H1 (cell line): ENCODE results near the gene AOPEP. TPM values are rescaled to one million over a fixed set of nuclear protein-coding genes. Genes with fewer than 3 reads are reported as not detected.

Source experiments
- CTCF ChIA-PET: fragments of 300-600 bp; sonication (Branson Sonifier 250); formaldehyde crosslinking; loops from one replicate; lab custom pipeline; 2021; ENCODE audit not compliant: partially characterized antibody; lab: Charles Lee
- POLR2A ChIA-PET: fragments of 300-600 bp; sonication (Branson Sonifier 250); formaldehyde crosslinking; loops from one replicate; lab custom pipeline; 2021; ENCODE audit warnings: inconsistent platforms; ENCODE audit not compliant: partially characterized antibody; lab: Charles Lee
- DNase-seq, 2 experiments: peaks; one replicate each; pipeline versions ENCODE4 v3.0.0 to v3.0.0-alpha.2; 2010 to 2022; ENCODE audit warnings: low spot score in 2 of 2, low read depth in 1 of 2, mixed read lengths in 1 of 2
- FAIRE-seq: peaks from 2 replicates; lab custom pipeline; 2011; peaks lifted over from hg19 to GRCh38; lab: Jason Lieb, UNC
- H2AFZ ChIP-seq: 2 replicates; pipeline ENCODE4 v1.8.1; 2012; ENCODE audit warnings: low read length, inconsistent platforms
- H2AK5ac ChIP-seq: 2 replicates; pipeline ENCODE4 v1.6.1; 2013; ENCODE audit warnings: low read depth, low read length
- H2BK120ac ChIP-seq: replicated peaks from 2 replicates; pipeline ENCODE3; 2013; ENCODE audit warnings: low read depth, low read length, inconsistent platforms
- H2BK12ac ChIP-seq: 2 replicates; pipeline ENCODE4 v1.6.1; 2013; ENCODE audit warnings: low read depth, low read length
- H2BK15ac ChIP-seq: 2 replicates; pipeline ENCODE4 v1.6.1; 2013; ENCODE audit warnings: low read length
- H2BK20ac ChIP-seq: 2 replicates; pipeline ENCODE4 v1.6.1; 2013; ENCODE audit warnings: low read length
- H2BK5ac ChIP-seq: 2 replicates; pipeline ENCODE4 v1.6.1; 2013; ENCODE audit warnings: low read depth, low read length
- H3K14ac ChIP-seq: 2 replicates; pipeline ENCODE4 v1.6.1; 2013; ENCODE audit warnings: inconsistent platforms; ENCODE audit not compliant: insufficient read length
- H3K18ac ChIP-seq: 2 replicates; pipeline ENCODE4 v1.6.1; 2013; ENCODE audit warnings: low read length; ENCODE audit errors: extremely low read depth
- H3K23ac ChIP-seq: 2 replicates; pipeline ENCODE4 v1.6.1; 2013; ENCODE audit warnings: inconsistent platforms; ENCODE audit not compliant: insufficient read length
- H3K23me2 ChIP-seq: 2 replicates; pipeline ENCODE4 v1.6.1; 2013; ENCODE audit warnings: low read depth, low read length
- H3K27ac ChIP-seq: 2 replicates; pipeline ENCODE4 v1.6.1; 2011; ENCODE audit warnings: low read depth, low read length, inconsistent platforms
- H3K27me3 ChIP-seq, 4 experiments: replicated peaks in 1 of 4; 1 replicate in 1 of 4; 2 replicates in 3 of 4; pipeline versions ENCODE4 v1.6.1 to v1.8.1; 2011 to 2013; ENCODE audit warnings: low read length in 3 of 4, mild to moderate bottlenecking in 3 of 4, inconsistent platforms in 2 of 4, mixed read lengths in 2 of 4, moderate library complexity in 1 of 4; ENCODE audit not compliant: control insufficient read depth in 3 of 4, insufficient read depth in 3 of 4; ENCODE audit errors: extremely low read depth in 1 of 4
- H3K36me3 ChIP-seq, 4 experiments: 2 replicates each; pipeline versions ENCODE4 v1.6.1 to v1.8.1; 2011 to 2013; ENCODE audit warnings: mild to moderate bottlenecking in 4 of 4, low read length in 3 of 4, moderate library complexity in 2 of 4, control low read depth in 1 of 4, inconsistent platforms in 1 of 4; ENCODE audit not compliant: insufficient read depth in 4 of 4, control insufficient read depth in 2 of 4
- H3K4ac ChIP-seq: replicated peaks from 2 replicates; pipeline ENCODE3; 2013; ENCODE audit warnings: low read length, low read depth, mixed read lengths, inconsistent platforms; ENCODE audit not compliant: insufficient read length
- H3K4me1 ChIP-seq, 4 experiments: replicated peaks in 1 of 4; 1 replicate in 1 of 4; 2 replicates in 3 of 4; pipeline versions ENCODE4 v1.6.1 to v1.8.1; 2011 to 2013; ENCODE audit warnings: low read length in 3 of 4, inconsistent platforms in 2 of 4, mixed read lengths in 1 of 4; ENCODE audit not compliant: insufficient read depth in 4 of 4, control insufficient read depth in 3 of 4
- H3K4me2 ChIP-seq, 2 experiments: 2 replicates each; pipeline versions ENCODE4 v1.6.1 to v1.8.1; 2011 to 2013; ENCODE audit warnings: low read depth in 2 of 2, low read length in 2 of 2, control low read depth in 1 of 2, inconsistent platforms in 1 of 2, mild to moderate bottlenecking in 1 of 2; ENCODE audit not compliant: insufficient read depth in 1 of 2
- H3K4me3 ChIP-seq, 4 experiments: fragments of 200-600, 300-600 bp in 1 of 4; sonication (generic), shearing (Covaris generic), sonication (Bioruptor Twin) in 1 of 4; 2 replicates each; pipeline versions ENCODE4 v1.5.1 to v1.8.1; 2011 to 2016; ENCODE audit warnings: low read length in 4 of 4, low read depth in 3 of 4, control low read depth in 2 of 4, inconsistent platforms in 2 of 4, mild to moderate bottlenecking in 2 of 4, mixed read lengths in 1 of 4, moderate library complexity in 1 of 4; ENCODE audit not compliant: insufficient read depth in 2 of 4; ENCODE audit errors: extremely low read depth in 1 of 4
- H3K56ac ChIP-seq: replicated peaks from 2 replicates; pipeline ENCODE3; 2013; ENCODE audit warnings: low read depth, mild to moderate bottlenecking, mixed read lengths, low read length, inconsistent platforms; ENCODE audit not compliant: insufficient read length
- H3K79me1 ChIP-seq: 2 replicates; pipeline ENCODE4 v1.6.1; 2013; ENCODE audit warnings: low read depth, low read length, control low read depth
- H3K79me2 ChIP-seq, 2 experiments: 2 replicates each; pipeline versions ENCODE4 v1.6.1 to v1.8.1; 2012 to 2013; ENCODE audit warnings: low read length in 2 of 2, mild to moderate bottlenecking in 2 of 2, inconsistent platforms in 1 of 2; ENCODE audit not compliant: insufficient read depth in 2 of 2, control insufficient read depth in 1 of 2
- H3K9ac ChIP-seq, 4 experiments: replicated peaks in 1 of 4; 1 replicate in 1 of 4; 2 replicates in 3 of 4; pipeline versions ENCODE4 v1.6.1 to v1.8.1; 2011 to 2013; ENCODE audit warnings: low read depth in 3 of 4, low read length in 3 of 4, control low read depth in 2 of 4, mild to moderate bottlenecking in 2 of 4, moderate library complexity in 2 of 4, inconsistent platforms in 1 of 4; ENCODE audit errors: extremely low read depth in 1 of 4
- H3K9me3 ChIP-seq, 2 experiments: 2 replicates each; pipeline versions ENCODE4 v1.6.1 to v1.8.1; 2012 to 2013; ENCODE audit warnings: mild to moderate bottlenecking in 2 of 2, moderate library complexity in 2 of 2, control low read depth in 1 of 2, inconsistent platforms in 1 of 2, low read depth in 1 of 2, low read length in 1 of 2, mixed read lengths in 1 of 2; ENCODE audit not compliant: insufficient read depth in 2 of 2
- H4K20me1 ChIP-seq, 2 experiments: replicated peaks in 1 of 2; 2 replicates each; pipeline versions ENCODE3 to v1.8.1; 2011 to 2013; ENCODE audit warnings: inconsistent platforms in 2 of 2, low read length in 2 of 2, mild to moderate bottlenecking in 1 of 2; ENCODE audit not compliant: insufficient read depth in 2 of 2, control insufficient read depth in 1 of 2
- H4K5ac ChIP-seq: 2 replicates; pipeline ENCODE4 v1.6.1; 2013; ENCODE audit warnings: low read length, low read depth, mixed read lengths, inconsistent platforms; ENCODE audit not compliant: insufficient read length
- H4K8ac ChIP-seq: 2 replicates; pipeline ENCODE4 v1.8.0; 2013; ENCODE audit warnings: mild to moderate bottlenecking, moderate library complexity, low read length, inconsistent platforms; ENCODE audit not compliant: insufficient read depth; ENCODE audit errors: extremely low read depth
- H4K91ac ChIP-seq: replicated peaks from 2 replicates; pipeline ENCODE3; 2013; ENCODE audit warnings: low read length, mixed read lengths, inconsistent platforms; ENCODE audit not compliant: insufficient read length
- ATF2 ChIP-seq: IDR thresholded peaks from 2 replicates; pipeline ENCODE4 v1.6.1; 2012; ENCODE audit warnings: low read length, inconsistent platforms
- CHD2 ChIP-seq: IDR thresholded peaks from 2 replicates; pipeline ENCODE4 v1.6.1; 2012; ENCODE audit warnings: low read length, improper control_type of control experiment
- EP300 ChIP-seq, 2 experiments: IDR thresholded peaks; 1 replicate in 1 of 2; 2 replicates in 1 of 2; pipeline ENCODE4 v1.6.1; 2011 to 2012; ENCODE audit warnings: low read depth in 2 of 2, low read length in 2 of 2, mild to moderate bottlenecking in 2 of 2, borderline replicate concordance in 1 of 2, inconsistent platforms in 1 of 2, moderate library complexity in 1 of 2
- POLR2A ChIP-seq, 2 experiments: IDR thresholded peaks; 1 replicate in 1 of 2; 2 replicates in 1 of 2; pipeline ENCODE4 v1.6.1; 2011; ENCODE audit warnings: low read depth in 2 of 2, low read length in 2 of 2, mild to moderate bottlenecking in 2 of 2; ENCODE audit errors: control extremely low read depth in 1 of 2
- RAD21 ChIP-seq, 2 experiments: IDR thresholded peaks in 1 of 2; conservative IDR thresholded peaks in 1 of 2; 2 replicates each; pipeline ENCODE4 v1.6.1; 2011; ENCODE audit warnings: low read depth in 2 of 2, low read length in 2 of 2, improper control_type of control experiment in 1 of 2, inconsistent platforms in 1 of 2, mild to moderate bottlenecking in 1 of 2, moderate library complexity in 1 of 2
- RFX5 ChIP-seq: IDR thresholded peaks from 2 replicates; pipeline ENCODE4 v1.6.1; 2011; ENCODE audit warnings: low read depth, low read length, improper control_type of control experiment, borderline replicate concordance
- SP2 ChIP-seq: IDR thresholded peaks from 2 replicates; pipeline ENCODE4 v1.6.1; 2012; ENCODE audit warnings: mild to moderate bottlenecking, low read length, inconsistent platforms
- TBP ChIP-seq: IDR thresholded peaks from 2 replicates; pipeline ENCODE4 v1.6.1; 2011; ENCODE audit warnings: low read depth, low read length, improper control_type of control experiment
- WGBS, 2 experiments: shearing (Covaris generic) in 1 of 2; methylation state at CpG; one replicate each; pipeline versions ENCODE4 v1.1.6 to v1.1.7; 2013 to 2015; ENCODE audit warnings: low lambda C conversion rate in 2 of 2, mixed read lengths in 2 of 2, inconsistent platforms in 1 of 2, low coverage in 1 of 2, missing lambda C conversion rate in 1 of 2; ENCODE audit not compliant: insufficient replicate concordance in 2 of 2, insufficient coverage in 1 of 2, insufficient read length in 1 of 2; ENCODE audit errors: extremely low coverage in 1 of 2, missing lambda C conversion rate in 1 of 2; 5-methylcytosine and 5-hydroxymethylcytosine counted together
- polyA plus RNA-seq, 7 experiments: library from polyadenylated mRNA; depleted of rRNA in 3 of 7; stranded (reverse) in 5 of 7; unstranded in 2 of 7; fragments of >200 nt in 5 of 7; fragments of 200-250 nt in 2 of 7; gene quantifications; 1 replicate in 5 of 7; 2 replicates in 1 of 7; 4 replicates in 1 of 7; pipeline versions ENCODE4 v1.2.1 to v1.2.3, GENCODE V29; 2011 to 2013; ENCODE audit warnings: missing spikeins in 2 of 7, mixed read lengths in 2 of 7
- total RNA-seq: library from RNA; stranded (reverse); fragmentation: NEBNext Ultra II Directional; extraction: Animal tissue kit (Norgen Biotek cat#: 25700); gene quantifications from 2 replicates; pipeline ENCODE4 v1.2.1, GENCODE V29; 2021
- TF ChIP-seq, protein P1 (sequence below): IDR thresholded peaks from 2 replicates; pipeline ENCODE4 v1.6.1; 2011; ENCODE audit warnings: low read length, improper control_type of control experiment

The AOPEP gene
- total and polyA plus RNA-seq, 2 of the 8 experiments (the other 6 are each of a cell fraction or from before 2014, with no cell fraction given), result 6.1 to 14.3 TPM

- Histone ChIP-seq H3K27me3 (no peaks in the 10 kb centered on the region), H2BK20ac (no peak overlapping the region), H4K91ac (no peak overlapping the region), H3K4ac (no peak overlapping the region), H2AK5ac (no peak overlapping the region), H3K56ac (no peak overlapping the region), H2BK12ac (no peak overlapping the region), H3K23ac (no peak overlapping the region), H3K9ac (no peak overlapping the region), H3K4me1 (no peaks in the 10 kb centered on the region), H3K18ac (no peak overlapping the region), H3K14ac (no peak overlapping the region), H3K36me3 (0 out of 8 replicates have a peak, but pooled peaks cover 0 to 2% (median 0%) of the 10 kb centered on the region in 4 experiments), H3K4me2 (no peak overlapping the region), H2BK15ac (no peak overlapping the region), H3K27ac (no peak overlapping the region), H3K79me1 (peaks cover 3% of the 10 kb centered on the region; the same call in 1 of the 2 replicates), H2BK120ac (no peak overlapping the region), H4K20me1 (no peaks in the 10 kb centered on the region), H2BK5ac (no peak overlapping the region), H3K9me3 (no peaks in the 10 kb centered on the region), H2AFZ (no peak overlapping the region), H4K8ac (no peak overlapping the region), H4K5ac (no peak overlapping the region), H3K23me2 (no peaks in the 10 kb centered on the region), H3K79me2 (peaks cover 0 to 2% of the 10 kb centered on the region in 2 experiments; a peak in 1 of 4 replicates), H3K4me3 (no peak overlapping the region)
- CTCF ChIA-PET, result interaction anchor here (1.7 kb wide), 1 partner anchor 318 kb away, joined by 4 read pairs; no protein-coding TSS in a partner anchor
- WGBS, 2 experiments, result 92% methylated on average over 6 of the region's 6 CpGs; no CpG with 5 or more reads in 1 of the 2 experiments
- FAIRE-seq (no peak), DNase-seq (no peak)
- POLR2A ChIA-PET, result no interaction called here
- TF ChIP-seq, protein P1, sequence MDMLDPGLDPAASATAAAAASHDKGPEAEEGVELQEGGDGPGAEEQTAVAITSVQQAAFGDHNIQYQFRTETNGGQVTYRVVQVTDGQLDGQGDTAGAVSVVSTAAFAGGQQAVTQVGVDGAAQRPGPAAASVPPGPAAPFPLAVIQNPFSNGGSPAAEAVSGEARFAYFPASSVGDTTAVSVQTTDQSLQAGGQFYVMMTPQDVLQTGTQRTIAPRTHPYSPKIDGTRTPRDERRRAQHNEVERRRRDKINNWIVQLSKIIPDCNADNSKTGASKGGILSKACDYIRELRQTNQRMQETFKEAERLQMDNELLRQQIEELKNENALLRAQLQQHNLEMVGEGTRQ, result no peak
- no peak for TF ChIP-seq RFX5
- TF ChIP-seq CHD2, result no peak
- TF ChIP-seq RAD21 (IDR thresholded peaks at IDR 0.05 in 1 of 2, conservative IDR thresholded peaks at IDR 0.05 in 1 of 2; ENCODE audit: low read depth in 2 of 2, low read length in 2 of 2), result no peak
- TF ChIP-seq POLR2A (IDR thresholded peaks at IDR 0.05; ENCODE audit: control extremely low read depth in 1 of 2, low read depth in 2 of 2, low read length in 2 of 2), result no peak
- TF ChIP-seq EP300 (IDR thresholded peaks at IDR 0.05; ENCODE audit: borderline replicate concordance in 1 of 2, low read depth in 2 of 2, low read length in 2 of 2), result no peak
- no peak for TF ChIP-seq SP2
- no peak for TF ChIP-seq ATF2
- TF ChIP-seq TBP, result no peak
Observed at GRCh38 chr9:94808926-94809700, 82.6 kb downstream of the AOPEP start.
